Stimulated activated CD4-positive, alpha-beta T cell treated with anti-CD3 and anti-CD28 coated beads, Interleukin-12 subunit alpha, Interleukin-12 subunit beta, amount 100 ng/mL, for 48 hours (primary cell): Measurements from ENCODE around the gene ITGA3.

ENCODE experiments used
- DNase-seq, 3 donors: peaks; one replicate each; pipeline ENCODE4 v3.0.0-alpha.2; 2020; ENCODE audit warnings: low read depth in 2 of 3, low spot score in 1 of 3

Gene ITGA3

DNA sequence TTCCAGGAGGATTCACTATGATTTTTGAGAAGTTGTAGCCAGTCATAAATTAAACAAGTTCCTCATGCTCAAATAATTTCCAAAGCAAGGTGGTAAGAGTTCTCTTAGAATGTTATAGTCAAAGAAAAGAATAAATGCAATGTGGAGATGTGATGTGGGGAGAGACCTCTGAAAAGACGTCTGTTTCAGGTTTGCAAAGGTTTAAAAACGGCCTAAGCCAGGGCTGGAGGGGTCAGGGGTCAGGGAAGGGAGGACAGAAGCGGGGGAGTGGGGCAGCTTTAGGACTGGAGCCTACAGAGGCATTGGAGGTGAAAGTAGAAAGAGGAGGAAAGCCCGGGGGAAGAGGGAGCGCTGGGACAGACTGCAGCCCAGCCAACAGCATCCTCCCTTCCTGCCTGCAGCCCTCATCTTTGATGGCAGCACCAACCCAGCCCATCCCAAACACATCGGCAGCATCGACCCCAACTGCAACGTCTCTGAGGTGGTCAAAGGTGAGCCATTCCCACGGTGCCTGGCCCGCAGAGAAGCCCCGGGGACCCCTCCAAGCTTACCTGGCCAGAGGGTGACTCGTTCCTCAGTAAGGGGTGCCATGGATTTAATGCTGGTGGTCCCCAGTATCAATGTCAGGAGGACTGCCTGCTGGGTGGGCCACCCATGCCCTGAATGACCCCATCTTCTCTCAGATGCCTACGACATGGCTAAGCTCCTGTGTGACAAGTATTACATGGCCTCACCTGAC, 50.7 kb downstream of the ITGA3 start:
- DNase-seq, result no peak

DNA sequence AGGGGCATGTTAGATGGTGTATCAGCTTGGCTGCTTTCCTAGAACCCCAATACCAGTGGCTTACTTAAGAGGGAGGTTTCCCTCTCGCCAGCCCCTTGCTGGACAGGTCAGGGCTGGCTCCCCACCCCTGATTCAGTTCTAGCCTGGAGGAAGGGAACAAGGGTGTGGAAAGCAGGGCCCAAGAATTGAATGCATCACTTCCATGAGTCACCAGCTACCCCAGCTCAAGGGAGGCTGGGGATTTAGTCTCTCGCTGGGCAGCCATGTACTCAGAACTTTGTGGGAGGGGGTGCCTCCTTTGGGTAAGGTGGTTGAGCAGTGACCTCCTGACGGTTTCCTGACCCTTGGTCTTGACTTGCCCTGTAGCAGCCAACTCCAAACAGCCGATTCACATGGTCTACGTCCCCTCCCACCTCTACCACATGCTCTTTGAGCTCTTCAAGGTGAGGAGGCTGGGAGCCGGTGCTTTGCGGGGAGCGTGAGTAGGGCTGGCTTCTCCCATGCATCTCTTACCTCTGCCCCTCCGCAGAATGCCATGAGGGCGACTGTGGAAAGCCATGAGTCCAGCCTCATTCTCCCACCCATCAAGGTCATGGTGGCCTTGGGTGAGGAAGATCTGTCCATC, 52.0 kb downstream of the ITGA3 start:
- DNase-seq, result no peak

DNA sequence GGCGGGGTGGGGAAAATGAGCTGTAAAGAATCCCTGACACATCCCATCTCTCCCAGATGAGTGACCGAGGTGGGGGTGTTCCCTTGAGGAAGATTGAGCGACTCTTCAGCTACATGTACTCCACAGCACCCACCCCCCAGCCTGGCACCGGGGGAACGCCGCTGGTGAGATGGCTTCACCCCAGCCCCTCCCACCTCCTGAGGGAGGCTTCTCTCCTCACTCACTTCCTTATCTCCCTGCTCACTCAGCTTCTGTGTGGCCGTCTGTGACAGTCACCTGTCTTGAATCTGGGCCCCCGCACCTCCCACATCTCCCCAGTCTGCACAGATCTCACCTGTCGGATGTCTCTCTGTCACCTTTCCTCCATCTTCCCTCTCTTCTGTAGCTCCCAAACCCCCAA, 52.6 kb downstream of the ITGA3 start:
- DNase-seq, result no peak

DNA sequence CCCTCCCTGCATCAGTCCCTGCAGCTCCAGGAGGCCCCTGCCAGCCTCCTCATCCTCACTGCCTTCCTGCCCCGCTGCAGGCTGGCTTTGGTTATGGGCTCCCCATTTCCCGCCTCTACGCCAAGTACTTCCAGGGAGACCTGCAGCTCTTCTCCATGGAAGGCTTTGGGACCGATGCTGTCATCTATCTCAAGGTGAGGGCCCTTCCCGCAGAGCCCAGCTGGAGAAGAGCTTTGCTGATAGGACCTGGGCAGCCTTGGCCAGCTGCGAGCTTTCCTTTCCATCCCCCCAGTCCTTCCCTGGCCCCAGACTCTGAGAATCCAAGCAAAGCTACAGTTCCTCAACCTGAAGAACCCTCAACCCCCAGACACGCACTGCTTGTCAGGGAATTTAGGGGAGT, 53.3 kb downstream of the ITGA3 start:
- no peak for DNase-seq

DNA sequence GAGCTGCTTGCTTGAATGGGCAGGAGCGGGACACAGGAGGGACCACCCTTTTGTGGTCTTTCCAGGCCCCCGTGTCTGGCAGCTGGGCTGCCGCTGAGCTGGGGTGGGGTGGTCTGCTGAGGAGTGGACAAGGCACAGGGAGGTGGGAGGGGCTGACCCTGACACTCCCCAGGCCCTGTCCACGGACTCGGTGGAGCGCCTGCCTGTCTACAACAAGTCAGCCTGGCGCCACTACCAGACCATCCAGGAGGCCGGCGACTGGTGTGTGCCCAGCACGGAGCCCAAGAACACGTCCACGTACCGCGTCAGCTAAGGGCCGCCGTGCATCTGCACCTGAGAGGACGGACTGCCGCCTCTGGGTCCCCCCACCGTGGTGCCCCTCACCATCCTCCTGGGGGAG, 53.9 kb downstream of the ITGA3 start:
- DNase-seq, result no peak

DNA sequence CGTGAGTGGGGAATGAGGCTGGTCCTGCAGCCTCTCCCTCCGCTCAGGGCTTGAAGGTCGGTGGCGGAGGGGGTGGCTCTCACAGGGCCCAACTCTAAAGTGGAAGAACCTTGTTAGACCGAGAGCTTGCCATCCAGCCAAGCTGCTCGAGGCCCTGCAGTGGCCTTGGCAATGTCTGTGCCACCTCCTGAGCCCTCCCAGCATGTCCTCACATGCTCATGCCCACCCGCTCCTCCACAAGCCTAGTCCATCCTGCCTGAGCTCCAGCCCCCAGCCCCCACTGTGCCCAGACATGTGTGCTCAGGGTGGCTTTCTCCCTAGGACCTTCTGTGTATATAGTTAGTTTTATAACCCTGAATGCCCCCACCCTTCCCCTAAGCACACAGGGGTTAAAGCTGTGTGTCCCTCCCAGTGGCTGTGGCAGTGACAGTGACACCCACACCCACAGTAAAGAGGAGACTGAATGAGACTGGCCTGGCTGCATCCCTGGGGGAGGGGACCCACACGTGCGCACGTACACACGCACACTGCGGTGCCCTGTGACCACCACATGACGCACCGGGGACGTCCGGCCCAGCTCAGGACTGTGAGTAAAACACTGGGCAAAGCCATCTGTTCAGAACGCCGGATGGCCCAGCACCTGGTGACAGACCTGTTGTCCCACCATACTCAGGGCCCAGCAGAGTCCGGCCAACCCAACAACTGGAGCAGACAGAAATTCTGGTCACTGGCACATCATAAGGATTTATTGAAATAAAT, 54.9 kb downstream of the ITGA3 start:
- DNase-seq, result no peak

DNA sequence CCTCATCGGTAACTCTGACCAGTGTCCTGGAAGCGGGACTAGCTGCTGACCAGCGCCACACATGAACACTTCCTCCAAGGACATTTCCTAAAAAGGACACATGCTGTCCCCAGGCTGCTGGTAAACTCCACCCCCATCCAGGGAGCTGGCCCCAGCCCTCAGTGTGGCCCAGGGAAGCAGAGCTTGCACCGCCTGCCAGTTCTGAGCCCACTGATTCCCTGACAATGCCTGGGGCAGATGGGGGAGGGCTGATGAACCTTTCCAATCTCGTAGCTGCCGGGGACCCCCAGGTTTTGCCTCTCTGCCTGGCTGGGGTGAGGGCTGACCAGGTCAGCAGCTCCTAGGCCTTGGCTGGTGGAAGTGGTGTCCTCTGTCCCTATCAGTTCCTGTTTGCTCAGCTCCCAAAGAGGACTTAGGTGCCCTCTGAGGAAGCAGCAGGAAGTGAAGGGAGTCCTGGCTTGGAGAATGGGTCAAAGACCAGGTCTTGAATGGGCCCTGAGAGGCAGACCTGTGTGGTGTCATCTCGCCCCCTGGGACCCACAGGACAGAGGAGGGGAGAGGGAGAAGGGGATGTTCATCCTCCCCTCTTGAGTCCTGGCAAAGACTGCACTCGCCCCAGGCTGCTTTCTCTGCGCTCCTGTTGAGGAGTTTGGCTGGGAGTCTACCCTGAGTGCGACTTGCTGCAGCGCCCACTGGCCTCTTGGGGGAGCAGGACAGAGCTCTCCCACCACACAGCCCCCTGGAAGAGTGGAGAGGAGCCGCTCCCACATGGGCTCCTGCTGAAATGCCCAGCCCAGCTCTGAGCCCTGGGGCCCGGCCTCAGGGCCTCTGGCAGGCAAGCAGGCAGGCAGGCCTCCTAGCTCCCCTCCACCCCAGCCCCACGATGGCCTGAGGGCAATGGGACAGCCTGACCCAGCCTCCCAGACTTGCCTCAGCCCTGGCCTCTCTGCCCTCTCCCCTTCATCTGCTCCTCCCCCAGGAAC, 56.1 kb downstream of the ITGA3 start:
- no peak for DNase-seq

DNA sequence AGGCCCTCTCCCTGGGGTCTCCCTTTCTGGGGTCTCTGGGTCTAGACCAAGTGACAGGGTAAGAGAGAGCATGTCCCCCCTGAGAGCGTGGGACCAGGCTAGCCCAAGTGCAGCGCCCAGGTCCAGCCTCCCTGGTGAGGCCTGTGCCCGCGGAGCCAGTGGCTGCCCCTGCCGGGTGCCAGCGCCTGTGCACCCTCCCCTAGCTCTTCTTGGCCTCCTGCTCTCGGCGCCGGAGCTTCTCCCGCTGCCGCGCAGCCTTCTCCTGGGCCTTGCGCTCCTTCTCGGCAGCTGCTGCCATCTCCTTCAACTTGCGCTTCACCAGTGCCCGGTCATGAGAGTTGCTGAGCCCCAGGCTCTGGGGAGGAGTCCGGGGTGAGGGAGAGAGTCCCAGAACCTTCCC, 56.8 kb downstream of the ITGA3 start:
- no peak for DNase-seq

DNA sequence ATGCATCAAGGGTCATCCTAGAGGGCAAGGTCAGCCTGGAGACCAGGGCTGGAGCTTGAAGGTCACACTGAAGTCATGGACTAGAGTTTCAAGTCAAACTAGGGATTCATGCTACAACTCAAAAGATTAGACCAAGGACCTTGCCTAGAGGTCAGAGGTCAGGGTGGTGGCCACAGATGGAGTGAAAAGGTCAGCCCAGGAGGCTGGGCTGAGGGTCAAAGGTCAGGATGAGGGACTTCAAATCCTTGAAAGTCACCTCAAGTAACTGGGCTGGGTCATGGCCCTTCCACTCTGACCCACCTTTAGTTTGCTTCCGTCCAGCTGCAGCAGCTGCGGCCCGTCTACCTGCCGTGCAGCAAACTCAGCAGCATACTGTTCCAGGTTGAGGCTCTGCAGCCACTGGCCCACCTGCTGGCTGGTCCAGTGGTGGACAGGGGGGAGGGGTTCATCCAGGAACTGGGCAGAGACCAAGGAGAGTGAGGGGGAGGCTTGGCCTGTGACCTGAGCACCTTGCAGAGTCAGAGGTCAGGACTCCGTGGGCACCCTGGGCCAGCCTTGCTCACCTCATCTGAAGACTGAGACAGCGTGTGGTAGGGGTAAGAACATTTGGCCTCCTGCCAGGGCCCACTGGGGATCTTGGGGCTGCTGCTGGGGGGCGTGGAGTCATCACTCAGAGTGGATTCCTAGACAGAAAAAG, 57.9 kb downstream of the ITGA3 start:
- no peak for DNase-seq

DNA sequence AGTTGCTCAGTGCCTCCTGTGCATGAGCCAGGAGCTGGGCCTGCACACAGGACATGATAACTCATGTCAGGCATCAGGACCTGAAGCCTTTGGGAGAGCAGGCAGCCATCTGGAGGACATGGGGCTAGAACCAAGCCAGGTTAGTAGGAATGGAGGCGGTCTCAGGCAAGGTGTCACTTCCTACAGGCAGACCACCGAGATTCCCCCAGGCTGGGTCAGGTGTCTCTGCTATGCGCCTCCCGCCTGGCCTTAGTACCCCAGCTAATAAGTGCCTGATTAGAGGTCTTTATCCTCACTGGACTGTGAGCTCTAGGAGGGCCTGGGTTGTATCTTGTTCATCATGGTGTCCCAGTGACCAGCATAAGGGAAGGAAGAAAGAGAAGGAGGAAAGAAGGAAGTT, 58.5 kb downstream of the ITGA3 start:
- DNase-seq, result no peak

DNA sequence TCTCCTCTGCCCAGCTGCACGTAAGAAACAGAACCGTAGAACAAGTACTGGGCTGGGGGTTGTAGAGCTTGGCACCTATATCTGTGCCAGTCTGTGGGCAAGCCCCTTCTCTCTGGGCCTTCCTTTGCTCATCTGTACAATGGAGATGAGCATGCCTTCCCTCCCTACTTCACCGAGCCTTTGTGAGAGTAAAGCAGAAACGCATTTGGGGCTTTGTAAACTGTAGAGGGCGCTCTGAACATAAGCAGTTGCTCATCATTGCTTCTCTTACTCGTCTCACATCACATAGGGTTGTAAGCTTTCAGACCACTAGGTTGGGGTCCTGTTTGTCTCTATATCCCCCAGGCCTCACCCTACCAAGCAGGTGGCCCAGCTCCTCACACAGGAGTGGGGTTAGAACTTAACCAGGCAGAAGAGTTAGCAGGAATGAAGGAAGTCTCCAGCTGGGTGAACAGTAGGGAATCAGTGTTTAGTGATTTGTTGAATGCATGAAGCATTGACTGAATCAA, 59.0 kb downstream of the ITGA3 start:
- peak in 1 of 3 donors; percentile 46 for DNase-seq

DNA sequence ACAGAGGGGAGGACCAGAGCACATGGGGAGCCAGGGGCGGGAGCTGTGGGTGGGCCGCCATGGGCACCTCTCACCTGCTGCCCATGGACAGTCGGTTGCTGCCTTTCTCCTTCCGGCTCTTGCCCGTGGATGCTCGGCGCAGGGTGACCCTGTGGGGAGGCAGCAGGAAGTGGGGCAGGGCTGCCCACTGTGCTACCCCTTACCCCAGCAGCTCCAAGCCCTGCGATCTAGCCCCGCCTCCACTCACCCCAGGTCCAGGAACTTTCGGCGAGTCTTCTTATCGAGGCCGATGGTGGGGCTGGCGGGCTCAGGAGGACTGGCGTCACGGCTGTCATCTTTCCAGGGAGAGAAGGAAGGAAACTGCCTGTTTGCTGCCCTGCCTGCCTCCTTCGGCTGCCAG, 59.8 kb downstream of the ITGA3 start:
- no peak for DNase-seq

DNA sequence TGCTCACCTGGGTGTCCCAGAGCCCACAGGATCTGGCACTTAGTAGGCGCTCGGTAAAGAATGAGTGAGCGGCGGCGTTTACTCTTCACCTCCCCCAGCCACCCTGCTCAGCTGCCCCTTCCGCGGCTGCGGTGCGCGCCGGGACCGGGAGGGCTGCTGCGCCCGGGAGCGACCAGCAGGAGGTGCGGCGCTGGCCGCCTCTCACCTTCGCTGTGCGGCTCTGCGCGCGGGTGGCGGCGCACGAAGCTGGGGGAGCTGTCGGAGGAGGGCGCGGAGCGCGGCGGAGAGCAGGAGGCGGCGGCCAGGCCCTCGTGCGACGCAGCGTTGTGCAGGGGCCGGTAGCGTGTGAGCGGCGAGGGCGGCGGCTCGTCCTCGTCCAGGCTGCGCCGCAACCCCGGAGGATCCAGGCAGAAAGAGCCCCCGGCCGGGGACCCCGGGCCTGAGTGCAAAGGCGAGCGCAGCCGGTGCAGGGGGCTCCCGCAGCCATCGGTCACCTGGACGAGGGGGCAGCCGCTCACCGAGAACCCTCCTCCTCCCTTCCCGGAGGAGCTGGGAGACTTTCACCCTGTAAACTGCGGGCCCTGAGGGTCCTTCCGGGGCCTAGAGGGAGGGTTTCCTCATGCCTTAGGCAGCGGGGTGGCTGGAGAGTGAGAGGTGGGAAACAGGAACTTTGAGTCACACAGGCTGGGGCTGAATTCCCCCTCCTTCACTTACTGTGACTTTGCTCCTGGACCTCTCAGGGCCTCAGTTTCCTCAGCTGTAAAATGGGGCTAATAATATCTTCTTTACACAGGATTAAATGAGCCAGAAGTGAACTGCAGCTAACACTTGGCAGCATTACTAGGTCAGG, 61.5 kb downstream of the ITGA3 start:
- DNase-seq, result peak; percentile 33 to 53 (median 42)

DNA sequence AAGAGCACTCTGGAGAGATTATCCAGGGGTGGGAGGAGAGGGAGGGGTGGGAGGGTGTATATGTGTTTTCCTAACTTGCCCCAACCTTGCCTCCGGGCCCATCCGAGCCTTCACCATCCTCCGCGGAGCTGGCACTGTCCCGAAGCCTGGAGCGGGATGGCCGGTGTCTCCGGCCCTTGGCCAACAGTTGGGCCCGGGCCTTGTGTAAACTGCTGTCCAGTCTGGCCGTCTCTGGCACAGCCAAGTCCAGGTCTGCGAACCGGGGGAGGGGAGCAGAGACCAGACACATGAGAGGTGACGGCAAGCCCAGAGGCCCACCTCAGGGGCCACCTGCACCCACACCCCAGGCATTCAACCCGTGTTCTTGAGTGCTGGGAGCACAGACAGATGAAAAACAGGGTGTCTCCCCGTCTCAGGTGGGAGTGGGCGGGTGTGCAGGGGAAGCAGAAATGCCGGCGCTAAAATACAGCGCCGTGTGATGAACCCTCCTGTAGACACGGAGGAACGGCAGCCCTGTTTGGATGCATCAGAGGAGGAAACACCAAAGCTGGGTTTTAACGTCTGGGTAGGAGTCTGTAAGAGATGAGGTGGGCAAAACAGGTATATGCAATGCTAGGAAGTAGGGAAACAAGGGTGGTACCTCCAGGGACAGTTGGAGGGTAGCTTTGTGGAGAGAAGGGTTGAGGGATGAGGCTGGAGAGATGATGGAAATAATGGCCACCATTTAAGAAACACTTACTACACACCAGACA, 62.3 kb downstream of the ITGA3 start:
- no peak for DNase-seq

DNA sequence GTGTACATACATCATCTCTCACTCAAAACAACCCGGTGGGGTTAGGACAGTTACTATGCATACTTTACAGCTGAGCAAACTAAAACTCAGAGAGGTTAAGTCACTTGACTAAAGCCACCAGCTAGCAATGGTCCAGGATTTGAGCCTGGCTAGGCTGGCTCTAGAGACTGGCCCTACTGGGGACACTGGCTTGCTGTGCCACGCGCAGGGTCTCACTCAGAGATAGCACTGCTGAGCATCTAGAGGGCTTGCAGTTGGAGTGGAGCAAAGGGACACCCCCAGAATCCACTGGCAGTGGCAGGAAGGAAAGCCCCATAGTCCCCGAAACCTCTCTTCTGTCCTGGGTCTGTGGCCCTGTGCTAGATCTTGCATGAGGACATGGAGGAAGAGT, 62.9 kb downstream of the ITGA3 start:
- DNase-seq, result no peak

DNA sequence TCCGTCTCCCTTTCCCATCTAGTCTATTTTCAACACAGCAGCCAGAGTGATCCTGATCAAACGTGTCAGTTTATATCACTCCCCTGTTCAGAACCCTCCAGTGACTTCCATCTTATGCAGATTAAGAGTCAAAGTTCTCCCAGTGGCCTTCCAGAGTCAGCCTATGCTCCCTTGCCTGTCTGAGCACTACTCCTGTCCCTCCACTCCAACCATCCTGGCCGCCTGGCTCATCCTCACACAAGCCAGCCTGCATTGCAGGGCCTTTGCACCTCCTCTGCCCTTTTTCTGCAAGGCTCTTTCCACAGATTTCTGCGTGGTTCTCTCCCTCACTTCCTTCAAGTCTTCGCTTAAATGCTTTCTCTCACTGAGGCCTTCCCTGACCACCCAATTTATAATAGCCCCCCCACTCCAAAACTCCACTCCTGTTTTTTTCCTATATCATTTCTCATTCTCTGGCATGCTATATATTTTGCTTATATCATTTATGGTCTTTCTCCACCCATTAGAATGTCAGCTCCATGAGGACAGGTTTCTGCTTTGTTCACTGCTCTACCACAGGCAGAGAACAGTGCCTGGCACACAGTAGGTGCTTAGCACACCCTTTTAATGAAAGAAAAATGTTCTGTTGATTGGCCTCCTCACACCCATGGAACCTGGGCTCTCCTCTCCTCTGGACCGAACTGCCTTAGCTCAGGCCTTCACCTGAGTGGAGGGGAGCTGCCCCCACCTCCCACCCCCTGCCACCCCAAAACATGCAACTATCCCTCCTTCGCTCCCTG, 64.8 kb downstream of the ITGA3 start:
- no peak for DNase-seq

DNA sequence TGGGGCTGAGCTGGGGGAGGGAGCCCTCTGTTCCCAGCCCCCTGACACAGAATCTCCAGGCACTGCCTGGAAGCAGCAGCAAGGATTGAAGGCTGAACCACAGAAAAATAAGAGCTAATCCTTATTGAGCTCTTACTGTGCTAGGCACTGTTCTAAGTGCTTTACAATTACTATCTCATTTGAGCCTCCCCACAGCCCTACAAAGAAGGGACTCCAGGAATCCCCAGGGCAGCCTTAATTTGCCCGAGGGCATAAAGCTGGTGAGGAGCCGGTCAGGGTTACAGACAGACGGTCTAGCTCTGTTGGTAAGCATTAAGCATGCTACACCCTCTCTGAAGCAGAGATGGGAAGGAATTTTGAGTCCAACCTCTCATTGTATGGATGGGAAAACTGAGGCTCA, 67.0 kb downstream of the ITGA3 start:
- no peak for DNase-seq
